ENCODE data around the gene ITPRID2. TPM values are rescaled to one million over a fixed set of nuclear protein-coding genes. Genes with fewer than 3 reads are reported as not detected.

The ITPRID2 gene
- total and polyA plus RNA-seq, 2 of the 13 experiments (the other 11 are each of a cell fraction or from before 2014, with no cell fraction given), result 44.8 to 62.3 TPM

GRCh38 chr2:181894381-181894780 is 2.9 kb downstream of the ITPRID2 start:
- Histone ChIP-seq H3K27me3 (ENCODE audit: control insufficient read depth in 1 of 2, insufficient read depth in 2 of 2, low read length in 2 of 2) (no peaks in the 10 kb centered on the region), H4K20me1 (ENCODE audit: insufficient read depth, low read length) (peaks cover 4% of the 10 kb centered on the region; the same call in 1 of the 2 replicates), H3K27ac (ENCODE audit: extremely low read length, insufficient read depth, low read length) (peak overlapping the region; percentile 15), H3K4me2 (ENCODE audit: low read depth, low read length) (peak overlapping the region; percentile 83), H3K4me1 (ENCODE audit: insufficient read depth, low read length) (peaks cover 69% of the 10 kb centered on the region), H3K4me3 (replicated peaks in 1 of 3; ENCODE audit: insufficient read depth in 1 of 3, low read depth in 2 of 3, low read length in 3 of 3) (peak overlapping the region; percentile 27 to 96 (median 80); a peak in 5 of 6 replicates), H3K79me2 (ENCODE audit: insufficient read depth, low read length) (peaks cover 45% of the 10 kb centered on the region), H2AFZ (ENCODE audit: low read length) (no peak overlapping the region), H3K9ac (ENCODE audit: insufficient read depth, low read depth, low read length) (peak overlapping the region; percentile 37; the same call in 1 of the 2 replicates), H3K36me3 (replicated peaks in 1 of 2; ENCODE audit: control insufficient read depth in 1 of 2, insufficient read depth in 2 of 2, low read length in 2 of 2) (peaks cover 0 to 16% of the 10 kb centered on the region in 2 experiments; a peak in 3 of 5 replicates), H3K9me3 (ENCODE audit: low read length) (no peaks in the 10 kb centered on the region)
- BruUV-seq (replicated peaks), result no TSS peak
- no peak for DNase-seq (ENCODE audit: low spot score)
- intact Hi-C loops (cut with micrococcal nuclease; ENCODE audit: unreplicated experiment) (loop anchor here (5.0 to 10.0 kb wide), 2 partner anchors 102 to 820 kb away; partner anchors contain the start of gene DNAJC10), in situ Hi-C loops (cut with HindIII; ENCODE audit: extremely low pct_ligation_motif_present, low pct_unique_long_range_greater_than_20kb) (loop anchor here (5.0 kb wide), 1 partner anchor 142 kb away; no protein-coding TSS in a partner anchor)
- TF ChIP-seq ZNF232 (CRISPR knock-in tag; IDR thresholded peaks at IDR 0.05; ENCODE audit: borderline replicate concordance) (no peak), NR0B2 (CRISPR knock-in tag; IDR thresholded peaks at IDR 0.05) (no peak), CBX2 (IDR thresholded peaks at IDR 0.05; ENCODE audit: low read depth, low read length) (no peak), CBX2 (CRISPR knock-in tag; IDR thresholded peaks at IDR 0.05; ENCODE audit: low read depth) (no peak), ZNF766 (CRISPR knock-in tag; IDR thresholded peaks at IDR 0.05; ENCODE audit: borderline replicate concordance) (no peak), SP2 (CRISPR knock-in tag; IDR thresholded peaks at IDR 0.05) (no peak), ARID2 (CRISPR knock-in tag; IDR thresholded peaks at IDR 0.05; ENCODE audit: borderline replicate concordance) (no peak), RORA (CRISPR knock-in tag; IDR thresholded peaks at IDR 0.05) (no peak), ZNF407 (CRISPR knock-in tag; IDR thresholded peaks at IDR 0.05; ENCODE audit: not compliant biosample characterization) (no peak), TEAD2 (CRISPR knock-in tag; IDR thresholded peaks at IDR 0.05) (no peak), ZMYM3 (CRISPR knock-in tag; IDR thresholded peaks at IDR 0.05) (no peak), ARHGAP35 (CRISPR knock-in tag; IDR thresholded peaks at IDR 0.05; ENCODE audit: borderline replicate concordance) (no peak)
- ATAC-seq, result no peak
- POLR2A ChIA-PET, result no interaction called here
- CTCF ChIA-PET (ENCODE audit: low intra/inter-chr PET ratio, low total read pairs), result no interaction called here
- WGBS (ENCODE audit: low lambda C conversion rate), result 85% methylated on average over 3 of the region's 3 CpGs
- no peak for FAIRE-seq
